HepG2 (cell line): ENCODE measurements around the gene CMIP. TPM values are rescaled to one million over a fixed set of nuclear protein-coding genes. Genes with fewer than 3 reads are reported as not detected.

Source experiments
- ATAC-seq: fragments of 200-7000 bp; cut with Tn5 transposase; 3 replicates; pipeline ENCODE4 v1.9.1; 2020; ENCODE audit warnings: mild to moderate bottlenecking, moderate library complexity
- BruUV-seq: library from RNA; stranded (reverse); fragments of 400-500 nt; replicated peaks from 2 replicates; lab custom pipeline; 2021; lab: Mats Ljungman, UMichigan
- CTCF ChIA-PET: fragments of 300-600 bp; formaldehyde crosslinking; extraction: SDS; loops from one replicate; lab custom pipeline; 2021; ENCODE audit warnings: low total read pairs, inconsistent platforms, low intra/inter-chr PET ratio; lab: Yijun Ruan, JAX
- POLR2A ChIA-PET: fragments of 350-600 bp; sonication (Branson Sonifier 250); formaldehyde crosslinking; loops from one replicate; lab custom pipeline; 2020; ENCODE audit warnings: antibody characterized with exemption, inconsistent platforms; lab: Yijun Ruan, JAX
- DNase-seq: peaks from one replicate; pipeline ENCODE4 v3.0.0-alpha.2; 2015; ENCODE audit warnings: low spot score
- FAIRE-seq: peaks from 3 replicates; lab custom pipeline; 2011; peaks lifted over from hg19 to GRCh38; lab: Jason Lieb, UNC
- H2AFZ ChIP-seq: one replicate; pipeline ENCODE4 v1.6.1; 2011; ENCODE audit warnings: low read length, inconsistent platforms
- H3K27ac ChIP-seq: fragments of 300-600 bp; 3 replicates; pipeline ENCODE4 v1.8.0; 2011; ENCODE audit warnings: mixed run types, mild to moderate bottlenecking, mixed read lengths, low read length, inconsistent platforms; ENCODE audit not compliant: insufficient read depth; ENCODE audit errors: extremely low read length
- H3K27me3 ChIP-seq, 2 experiments: fragments of 200-600 bp in 1 of 2; 2 replicates in 1 of 2; 3 replicates in 1 of 2; pipeline versions ENCODE4 v1.6.0 to v1.8.0; 2011; ENCODE audit warnings: low read length in 2 of 2, mild to moderate bottlenecking in 2 of 2, moderate library complexity in 2 of 2, inconsistent platforms in 1 of 2; ENCODE audit not compliant: insufficient read depth in 2 of 2, control insufficient read depth in 1 of 2
- H3K36me3 ChIP-seq, 2 experiments: fragments of 200-600 bp in 1 of 2; replicated peaks in 1 of 2; 2 replicates in 1 of 2; 3 replicates in 1 of 2; pipeline versions ENCODE4 v1.5.1 to v1.8.0; 2011; ENCODE audit warnings: low read length in 2 of 2, inconsistent platforms in 1 of 2; ENCODE audit not compliant: insufficient read depth in 2 of 2, control insufficient read depth in 1 of 2
- H3K4me1 ChIP-seq: 2 replicates; pipeline ENCODE4 v1.5.1; 2012; ENCODE audit warnings: low read length, inconsistent platforms; ENCODE audit not compliant: insufficient read depth
- H3K4me2 ChIP-seq: 2 replicates; pipeline ENCODE4 v1.6.0; 2011; ENCODE audit warnings: low read depth, low read length, inconsistent platforms
- H3K4me3 ChIP-seq, 3 experiments: fragments of 200-600 bp in 1 of 3; sonication (generic), shearing (Covaris generic) in 1 of 3; replicated peaks in 1 of 3; 2 replicates each; pipeline ENCODE4 v1.5.1; 2011 to 2016; ENCODE audit warnings: low read length in 3 of 3, inconsistent platforms in 2 of 3, low read depth in 2 of 3, mild to moderate bottlenecking in 2 of 3, control low read depth in 1 of 3, mixed read lengths in 1 of 3; ENCODE audit not compliant: insufficient read depth in 1 of 3
- H3K79me2 ChIP-seq: one replicate; pipeline ENCODE4 v1.6.1; 2011; ENCODE audit warnings: low read length, inconsistent platforms; ENCODE audit not compliant: insufficient read depth
- H3K9ac ChIP-seq: 2 replicates; pipeline ENCODE4 v1.6.0; 2011; ENCODE audit warnings: mild to moderate bottlenecking, low read depth, low read length, inconsistent platforms; ENCODE audit not compliant: insufficient read depth
- H3K9me3 ChIP-seq: 2 replicates; pipeline ENCODE4 v1.5.1; 2012; ENCODE audit warnings: mild to moderate bottlenecking, low read length
- H4K20me1 ChIP-seq: 2 replicates; pipeline ENCODE4 v1.6.0; 2011; ENCODE audit warnings: inconsistent platforms, mild to moderate bottlenecking, low read length, moderate library complexity; ENCODE audit not compliant: insufficient read depth
- DNMT1 ChIP-seq: sonication (generic); formaldehyde crosslinking; IDR thresholded peaks from 2 replicates; pipeline ENCODE4 v1.5.1; 2020; ENCODE audit warnings: mild to moderate bottlenecking, missing genetic modification reagents
- FOXA1 ChIP-seq, 2 experiments: fragments of 450-650 bp in 1 of 2; sonication (generic) in 1 of 2; formaldehyde crosslinking in 1 of 2; IDR thresholded peaks; 2 replicates each; pipeline versions ENCODE4 v1.4.0 to v1.6.1; 2016 to 2020; ENCODE audit warnings: missing genetic modification reagents in 1 of 2
- HOXA3 ChIP-seq: sonication (generic); formaldehyde crosslinking; IDR thresholded peaks from 2 replicates; pipeline ENCODE4 v1.5.0; 2020; ENCODE audit warnings: missing genetic modification reagents
- MNT ChIP-seq: fragments of 450-650 bp; IDR thresholded peaks from 2 replicates; pipeline ENCODE4 v1.6.1; 2016
- NBN ChIP-seq: fragments of 450-650 bp; conservative IDR thresholded peaks from 2 replicates; pipeline ENCODE4 v1.6.1; 2017
- NR0B2 ChIP-seq: sonication (generic); formaldehyde crosslinking; IDR thresholded peaks from 2 replicates; pipeline ENCODE4 v1.4.0; 2020; ENCODE audit warnings: mild to moderate bottlenecking, missing genetic modification reagents
- PHF21A ChIP-seq: sonication (generic); formaldehyde crosslinking; IDR thresholded peaks from 2 replicates; pipeline ENCODE4 v1.5.0; 2020; ENCODE audit warnings: mild to moderate bottlenecking, missing genetic modification reagents
- PITX1 ChIP-seq: sonication (generic); formaldehyde crosslinking; IDR thresholded peaks from 2 replicates; pipeline ENCODE4 v1.5.1; 2020; ENCODE audit warnings: mild to moderate bottlenecking, missing genetic modification reagents
- RARA ChIP-seq: IDR thresholded peaks from 2 replicates; pipeline ENCODE4 v1.6.1; 2016; ENCODE audit warnings: missing genetic modification reagents, missing compliant biosample characterization
- RBM22 ChIP-seq: fragments of 200-400 bp; formaldehyde crosslinking; optimal IDR thresholded peaks from 2 replicates; pipeline ENCODE3; 2017; ENCODE audit warnings: mild to moderate bottlenecking, low read length, moderate library complexity
- SALL1 ChIP-seq: sonication (generic); formaldehyde crosslinking; IDR thresholded peaks from 2 replicates; pipeline ENCODE4 v1.8.0; 2022; ENCODE audit warnings: mild to moderate bottlenecking, missing genetic modification reagents
- SATB2 ChIP-seq: sonication (generic); formaldehyde crosslinking; IDR thresholded peaks from 2 replicates; pipeline ENCODE4 v1.5.0; 2020; ENCODE audit warnings: missing genetic modification reagents
- SMYD3 ChIP-seq: sonication (generic); formaldehyde crosslinking; IDR thresholded peaks from 2 replicates; pipeline ENCODE4 v1.8.1; 2023; ENCODE audit warnings: mild to moderate bottlenecking, missing genetic modification reagents
- SP4 ChIP-seq: sonication (generic); formaldehyde crosslinking; IDR thresholded peaks from 2 replicates; pipeline ENCODE4 v1.8.1; 2023; ENCODE audit warnings: mild to moderate bottlenecking, missing genetic modification reagents
- SRF ChIP-seq: IDR thresholded peaks from 2 replicates; pipeline ENCODE4 v1.6.1; 2011; ENCODE audit warnings: mild to moderate bottlenecking, low read depth, low read length, moderate library complexity
- TOPORS ChIP-seq: sonication (generic); formaldehyde crosslinking; IDR thresholded peaks from 2 replicates; pipeline ENCODE4 v1.8.0; 2023; ENCODE audit warnings: mild to moderate bottlenecking, missing genetic modification reagents
- XRCC5 ChIP-seq: fragments of 200-400 bp; formaldehyde crosslinking; optimal IDR thresholded peaks from 2 replicates; pipeline ENCODE3; 2017; ENCODE audit warnings: mild to moderate bottlenecking, low read length
- ZNF207 ChIP-seq: fragments of 450-650 bp; IDR thresholded peaks from 2 replicates; pipeline ENCODE4 v1.6.1; 2016; ENCODE audit warnings: antibody characterized with exemption, borderline replicate concordance
- ZNF235 ChIP-seq: sonication (generic); formaldehyde crosslinking; IDR thresholded peaks from 2 replicates; pipeline ENCODE4 v1.8.1; 2023; ENCODE audit warnings: mild to moderate bottlenecking, missing genetic modification reagents, borderline replicate concordance
- ZNF331 ChIP-seq: sonication (generic); formaldehyde crosslinking; IDR thresholded peaks from 2 replicates; pipeline ENCODE4 v1.4.0; 2020; ENCODE audit warnings: missing genetic modification reagents
- ZNF704 ChIP-seq: sonication (generic); formaldehyde crosslinking; IDR thresholded peaks from 2 replicates; pipeline ENCODE4 v1.8.1; 2023; ENCODE audit warnings: mild to moderate bottlenecking, inconsistent platforms, moderate library complexity, missing genetic modification reagents, borderline replicate concordance
- ZSCAN21 ChIP-seq: sonication (generic); formaldehyde crosslinking; IDR thresholded peaks from 2 replicates; pipeline ENCODE4 v1.8.0; 2022; ENCODE audit warnings: mild to moderate bottlenecking, missing genetic modification reagents, moderate library complexity, borderline replicate concordance
- WGBS: methylation state at CpG from one replicate; pipeline ENCODE4 v1.1.6; 2017; ENCODE audit warnings: low lambda C conversion rate; 5-methylcytosine and 5-hydroxymethylcytosine counted together
- in situ Hi-C: cut with HindIII; loops from 2 replicates; pipeline ENCODE4 v1.10.0; 2017; ENCODE audit warnings: low pct_unique_long_range_greater_than_20kb; ENCODE audit not compliant: extremely low pct_ligation_motif_present
- intact Hi-C: fragments of 100-400 bp; cut with micrococcal nuclease; formaldehyde crosslinking; loops from one replicate; pipeline ENCODE4 v1.10.0; 2022; ENCODE audit not compliant: unreplicated experiment
- polyA plus RNA-seq, 8 experiments: library from polyadenylated mRNA; depleted of rRNA in 3 of 8; stranded (reverse) in 7 of 8; unstranded in 1 of 8; fragments of >200 nt; fragmentation: Illumina TruSeq in 4 of 8; extraction: Trizol in 4 of 8; gene quantifications; 2 replicates each; pipeline versions ENCODE4 v1.2.1 to v1.2.3, GENCODE V29; 2011 to 2016; ENCODE audit warnings: low read depth in 4 of 8, missing spikeins in 1 of 8, mixed read lengths in 1 of 8; ENCODE audit not compliant: insufficient read depth in 1 of 8
- total RNA-seq, 5 experiments: library from RNA; depleted of rRNA; stranded (reverse); fragments of >200 nt; fragmentation: Illumina TruSeq; extraction: Trizol; gene quantifications; 2 replicates each; pipeline ENCODE4 v1.2.3, GENCODE V29; 2016; ENCODE audit warnings: low read depth in 1 of 5

The CMIP gene
- total and polyA plus RNA-seq, 2 of the 13 experiments (the other 11 are each of a cell fraction or from before 2014, with no cell fraction given), result 10.9 to 18.1 TPM

DNA sequence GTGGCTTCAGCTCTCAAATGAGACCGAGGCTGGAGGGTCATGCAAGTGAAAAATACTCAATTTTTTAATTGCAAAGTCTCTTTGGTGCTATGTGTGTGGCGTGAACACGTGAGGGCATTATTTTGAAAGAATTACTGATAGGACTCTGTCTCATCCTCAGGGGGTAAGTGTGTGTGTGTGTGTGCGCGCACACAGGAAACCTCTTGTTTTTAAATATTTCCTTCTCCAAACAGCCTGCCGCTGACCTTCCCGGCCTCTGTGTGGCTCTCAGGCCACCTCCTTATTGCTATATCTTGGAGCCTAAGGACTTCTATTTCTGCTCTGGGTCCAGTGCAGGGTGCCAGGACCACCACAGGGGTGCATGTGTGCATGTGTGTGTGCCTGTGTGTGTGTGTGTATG is 99.7 kb downstream of the CMIP start (continued):
- TF ChIP-seq RARA (CRISPR knock-in tag), result no peak
- TF ChIP-seq, all 625 proteins: peak for 5

GRCh38 chr16:81544700-81545271 is 100.2 kb downstream of the CMIP start:
- Histone ChIP-seq H4K20me1 (peaks cover 32% of the 10 kb centered on the region; the same call in 1 of the 2 replicates), H2AFZ (no peak overlapping the region), H3K4me1 (peaks cover 100% of the 10 kb centered on the region), H3K9me3 (no peaks in the 10 kb centered on the region), H3K27me3 (no peaks in the 10 kb centered on the region), H3K36me3 (peaks cover 1 to 10% of the 10 kb centered on the region in 2 experiments; a peak in 3 of 5 replicates), H3K4me3 (peak overlapping the region in 1 of 3 experiments; percentile 39; a peak in 2 of 6 replicates), H3K27ac (peak overlapping the region; percentile 92), H3K4me2 (peak overlapping the region; percentile 91), H3K79me2 (peaks cover 93% of the 10 kb centered on the region), H3K9ac (0 out of 2 replicates have a peak overlapping the region, but pooled peaks have one; percentile 83)
- intact Hi-C loops, result no loop called here
- ChIA-PET POLR2A (interaction anchor here (1.2 to 1.5 kb wide), 2 partner anchors 66 to 93 kb away, joined by 3 to 4 read pairs; no protein-coding TSS in a partner anchor), CTCF (no interaction called here)
- FAIRE-seq, result peak; percentile 52
- BruUV-seq, result no TSS peak
- in situ Hi-C loops, result no loop called here
- DNase-seq, result no peak
- ATAC-seq, result no peak
- WGBS, result 88% methylated on average over 9 of the region's 9 CpGs
- no peak for TF ChIP-seq SRF
- no peak for TF ChIP-seq DNMT1 (CRISPR knock-in tag)
- TF ChIP-seq SALL1 (CRISPR knock-in tag), result no peak
- TF ChIP-seq MNT, result peak; percentile 19; the same call in 1 of the 2 replicates
- TF ChIP-seq RBM22, result peak; percentile 45
- TF ChIP-seq ZNF704 (CRISPR knock-in tag), result no peak
- no peak for TF ChIP-seq HOXA3 (CRISPR knock-in tag)
- TF ChIP-seq SP4 (CRISPR knock-in tag), result 0 out of 2 replicates have a peak, but pooled peaks have one; percentile 12
- peak; percentile 20; the same call in 1 of the 2 replicates for TF ChIP-seq ZNF331
- peak; percentile 37; the same call in 1 of the 2 replicates for TF ChIP-seq FOXA1 (IDR thresholded peaks at IDR 0.05)
- TF ChIP-seq FOXA1 (CRISPR knock-in tag; IDR thresholded peaks at IDR 0.05), result no peak
- TF ChIP-seq ZNF207, result no peak
- TF ChIP-seq SATB2 (CRISPR knock-in tag), result no peak
- no peak for TF ChIP-seq PITX1
- TF ChIP-seq PHF21A (CRISPR knock-in tag), result 0 out of 2 replicates have a peak, but pooled peaks have one; percentile 34
- no peak for TF ChIP-seq XRCC5
- TF ChIP-seq TOPORS (CRISPR knock-in tag), result no peak
- TF ChIP-seq NR0B2 (CRISPR knock-in tag), result no peak
- TF ChIP-seq SMYD3 (CRISPR knock-in tag), result no peak
- TF ChIP-seq NBN, result peak; percentile 83; the same call in 1 of the 2 replicates
- no peak for TF ChIP-seq ZNF235 (CRISPR knock-in tag)
- TF ChIP-seq ZSCAN21, result no peak
